ENCODE measurements around the gene BAG2. TPM values are rescaled to one million over a fixed set of nuclear protein-coding genes. Genes with fewer than 3 reads are reported as not detected.

The BAG2 gene
- total and polyA plus RNA-seq, 2 of the 13 experiments (the other 11 are each of a cell fraction or from before 2014, with no cell fraction given): 5.7 to 15.1 TPM

DNA sequence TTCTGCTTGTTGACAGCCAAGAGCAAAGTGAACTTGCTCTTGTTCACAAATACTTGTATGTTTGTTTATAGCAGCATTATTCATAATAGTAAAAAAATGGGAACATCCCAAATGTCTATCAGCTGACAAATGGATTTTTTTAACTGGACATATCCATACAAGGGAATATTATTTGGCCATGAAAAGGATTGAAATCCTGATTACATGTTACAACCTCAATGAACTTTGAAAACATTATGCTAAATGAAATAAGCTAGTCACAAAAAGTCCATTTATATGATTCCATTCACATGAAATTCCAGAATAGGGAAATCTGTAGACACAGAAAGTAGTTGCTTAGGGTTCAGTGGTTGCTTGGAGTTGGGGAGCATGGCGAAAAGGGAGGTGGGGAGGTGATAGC is 28.4 kb upstream of the BAG2 start (continued):
- TF ChIP-seq, protein P1, sequence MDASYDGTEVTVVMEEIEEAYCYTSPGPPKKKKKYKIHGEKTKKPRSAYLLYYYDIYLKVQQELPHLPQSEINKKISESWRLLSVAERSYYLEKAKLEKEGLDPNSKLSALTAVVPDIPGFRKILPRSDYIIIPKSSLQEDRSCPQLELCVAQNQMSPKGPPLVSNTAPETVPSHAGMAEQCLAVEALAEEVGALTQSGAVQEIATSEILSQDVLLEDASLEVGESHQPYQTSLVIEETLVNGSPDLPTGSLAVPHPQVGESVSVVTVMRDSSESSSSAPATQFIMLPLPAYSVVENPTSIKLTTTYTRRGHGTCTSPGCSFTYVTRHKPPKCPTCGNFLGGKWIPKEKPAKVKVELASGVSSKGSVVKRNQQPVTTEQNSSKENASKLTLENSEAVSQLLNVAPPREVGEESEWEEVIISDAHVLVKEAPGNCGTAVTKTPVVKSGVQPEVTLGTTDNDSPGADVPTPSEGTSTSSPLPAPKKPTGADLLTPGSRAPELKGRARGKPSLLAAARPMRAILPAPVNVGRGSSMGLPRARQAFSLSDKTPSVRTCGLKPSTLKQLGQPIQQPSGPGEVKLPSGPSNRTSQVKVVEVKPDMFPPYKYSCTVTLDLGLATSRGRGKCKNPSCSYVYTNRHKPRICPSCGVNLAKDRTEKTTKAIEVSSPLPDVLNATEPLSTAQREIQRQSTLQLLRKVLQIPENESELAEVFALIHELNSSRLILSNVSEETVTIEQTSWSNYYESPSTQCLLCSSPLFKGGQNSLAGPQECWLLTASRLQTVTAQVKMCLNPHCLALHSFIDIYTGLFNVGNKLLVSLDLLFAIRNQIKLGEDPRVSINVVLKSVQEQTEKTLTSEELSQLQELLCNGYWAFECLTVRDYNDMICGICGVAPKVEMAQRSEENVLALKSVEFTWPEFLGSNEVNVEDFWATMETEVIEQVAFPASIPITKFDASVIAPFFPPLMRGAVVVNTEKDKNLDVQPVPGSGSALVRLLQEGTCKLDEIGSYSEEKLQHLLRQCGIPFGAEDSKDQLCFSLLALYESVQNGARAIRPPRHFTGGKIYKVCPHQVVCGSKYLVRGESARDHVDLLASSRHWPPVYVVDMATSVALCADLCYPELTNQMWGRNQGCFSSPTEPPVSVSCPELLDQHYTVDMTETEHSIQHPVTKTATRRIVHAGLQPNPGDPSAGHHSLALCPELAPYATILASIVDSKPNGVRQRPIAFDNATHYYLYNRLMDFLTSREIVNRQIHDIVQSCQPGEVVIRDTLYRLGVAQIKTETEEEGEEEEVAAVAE (CRISPR knock-in tag; IDR thresholded peaks at IDR 0.05; ENCODE audit: borderline replicate concordance): no peak
- TF ChIP-seq HMGA1 (CRISPR knock-in tag; conservative IDR thresholded peaks at IDR 0.05) (no peak), REXO4 (CRISPR knock-in tag; IDR thresholded peaks at IDR 0.05; ENCODE audit: borderline replicate concordance) (no peak)

DNA sequence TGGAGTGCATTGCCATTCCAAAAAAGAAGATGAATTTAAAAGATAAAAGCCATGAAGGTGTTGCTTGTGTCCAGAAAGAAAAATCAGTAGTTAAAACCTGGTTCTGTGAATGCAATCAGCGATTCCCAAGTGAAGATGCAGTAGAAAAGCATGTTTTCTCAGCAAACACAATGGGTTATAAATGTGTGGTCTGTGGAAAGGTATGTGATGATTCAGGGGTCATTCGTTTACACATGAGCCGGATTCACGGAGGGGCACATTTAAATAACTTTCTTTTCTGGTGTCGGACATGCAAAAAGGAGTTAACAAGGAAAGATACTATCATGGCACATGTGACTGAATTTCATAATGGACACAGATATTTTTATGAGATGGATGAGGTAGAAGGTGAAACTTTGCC is 24.7 kb upstream of the BAG2 start:
- TF ChIP-seq ZNF674 (CRISPR knock-in tag; IDR thresholded peaks at IDR 0.05; ENCODE audit: low read depth) (no peak), MBD4 (IDR thresholded peaks at IDR 0.05; ENCODE audit: borderline replicate concordance, low read length) (no peak), YY1 (IDR thresholded peaks at IDR 0.05; ENCODE audit: insufficient read depth, insufficient replicate concordance, low read depth, low read length) (no peak), ZNF777 (CRISPR knock-in tag; IDR thresholded peaks at IDR 0.05) (no peak), ZNF136 (CRISPR knock-in tag; IDR thresholded peaks at IDR 0.05; ENCODE audit: low read depth) (no peak), HNRNPK (IDR thresholded peaks at IDR 0.05; ENCODE audit: low read depth, low read length, poor library complexity, severe bottlenecking) (no peak), MIXL1 (CRISPR knock-in tag; IDR thresholded peaks at IDR 0.05) (no peak), ZNF598 (CRISPR knock-in tag; IDR thresholded peaks at IDR 0.05; ENCODE audit: borderline replicate concordance) (no peak)
- Histone ChIP-seq H3K9ac (ENCODE audit: insufficient read depth, low read depth, low read length) (no peak overlapping the region), H3K4me1 (ENCODE audit: insufficient read depth, low read length) (peaks cover 6% of the 10 kb centered on the region), H4K20me1 (ENCODE audit: insufficient read depth, low read length) (no peaks in the 10 kb centered on the region), H3K4me3 (replicated peaks in 1 of 3; ENCODE audit: insufficient read depth in 1 of 3, low read depth in 2 of 3, low read length in 3 of 3) (no peak overlapping the region), H3K4me2 (ENCODE audit: low read depth, low read length) (no peak overlapping the region), H3K79me2 (ENCODE audit: insufficient read depth, low read length) (no peaks in the 10 kb centered on the region), H3K27ac (ENCODE audit: extremely low read length, insufficient read depth, low read length) (no peak overlapping the region), H3K36me3 (replicated peaks in 1 of 2; ENCODE audit: control insufficient read depth in 1 of 2, insufficient read depth in 2 of 2, low read length in 2 of 2) (peaks cover 11 to 47% of the 10 kb centered on the region in 2 experiments), H2AFZ (ENCODE audit: low read length) (no peak overlapping the region), H3K9me3 (ENCODE audit: low read length) (no peaks in the 10 kb centered on the region), H3K27me3 (ENCODE audit: control insufficient read depth in 1 of 2, insufficient read depth in 2 of 2, low read length in 2 of 2) (no peaks in the 10 kb centered on the region)
- DNase-seq (ENCODE audit: low spot score): no peak
- intact Hi-C loops (cut with micrococcal nuclease; ENCODE audit: unreplicated experiment): no loop called here
- 93% methylated on average over 5 of the region's 5 CpGs for WGBS (ENCODE audit: low lambda C conversion rate)
- no peak for FAIRE-seq
- BruUV-seq (replicated peaks): TSS peak; percentile 37
- POLR2A ChIA-PET: no interaction called here
- CTCF ChIA-PET (ENCODE audit: low intra/inter-chr PET ratio, low total read pairs): no interaction called here
- ATAC-seq: no peak
- in situ Hi-C loops (cut with HindIII; ENCODE audit: extremely low pct_ligation_motif_present, low pct_unique_long_range_greater_than_20kb): no loop called here

All from HepG2 (cell line).